HTERT RPE-1 (cell line): ENCODE results near the gene DNM3.

Source experiments
- in situ Hi-C: fragments of 300-500 bp; cut with MboI; formaldehyde crosslinking; loops from 4 replicates; pipeline ENCODE4 v1.14.3; 2020; ENCODE audit warnings: low sequenced_read_pairs

The DNM3 gene

GRCh38 chr1:172086137-172086536 lies 244.8 kb downstream of the DNM3 start:
- in situ Hi-C loops, result no loop called here

- in situ Hi-C loops, result no loop called here
Observed at GRCh38 chr1:172088256-172088655, 247.0 kb downstream of the DNM3 start.

GRCh38 chr1:172089768-172090510 lies 248.6 kb downstream of the DNM3 start:
- in situ Hi-C loops, result no loop called here

GRCh38 chr1:172090511-172090817 lies 249.2 kb downstream of the DNM3 start:
- in situ Hi-C loops, result no loop called here

GRCh38 chr1:172095846-172096245 lies 254.5 kb downstream of the DNM3 start:
- in situ Hi-C loops, result no loop called here

- in situ Hi-C loops, result no loop called here
Observed at GRCh38 chr1:172105230-172105629, 263.9 kb downstream of the DNM3 start.

GRCh38 chr1:172107316-172107975 lies 266.1 kb downstream of the DNM3 start:
- in situ Hi-C loops, result no loop called here

- in situ Hi-C loops, result no loop called here
Observed at GRCh38 chr1:172108161-172108893, 267.0 kb downstream of the DNM3 start.

GRCh38 chr1:172109359-172109758 lies 268.1 kb downstream of the DNM3 start:
- in situ Hi-C loops, result no loop called here

GRCh38 chr1:172112576-172112975 lies 271.3 kb downstream of the DNM3 start:
- in situ Hi-C loops, result no loop called here

GRCh38 chr1:172117800-172118199 lies 276.5 kb downstream of the DNM3 start:
- in situ Hi-C loops, result no loop called here

- in situ Hi-C loops, result no loop called here
Observed at GRCh38 chr1:172118618-172119017, 277.3 kb downstream of the DNM3 start.

- in situ Hi-C loops, result no loop called here
Observed at GRCh38 chr1:172119184-172119583, 277.9 kb downstream of the DNM3 start.

- in situ Hi-C loops, result no loop called here
Observed at GRCh38 chr1:172120381-172120780, 279.1 kb downstream of the DNM3 start.

GRCh38 chr1:172121081-172121717 lies 279.9 kb downstream of the DNM3 start:
- in situ Hi-C loops, result no loop called here

GRCh38 chr1:172122381-172122780 lies 281.1 kb downstream of the DNM3 start:
- in situ Hi-C loops, result no loop called here

GRCh38 chr1:172125250-172125649 lies 284.0 kb downstream of the DNM3 start:
- in situ Hi-C loops, result no loop called here

- in situ Hi-C loops, result no loop called here
Observed at GRCh38 chr1:172125812-172126430, 284.6 kb downstream of the DNM3 start.

- in situ Hi-C loops, result no loop called here
Observed at GRCh38 chr1:172132836-172133235, 291.5 kb downstream of the DNM3 start.

- in situ Hi-C loops, result no loop called here
Observed at GRCh38 chr1:172134087-172134731, 292.9 kb downstream of the DNM3 start.
